Choroid plexus epithelial cell (primary cell): ENCODE results near the gene KCNQ5.

Experiments used
- DNase-seq: peaks from one replicate; pipeline ENCODE4 v3.0.0-alpha.2; 2010; ENCODE audit warnings: low read depth
- H3K4me3 ChIP-seq: 2 replicates; pipeline ENCODE4 v1.5.1; 2011; ENCODE audit warnings: low read depth, mild to moderate bottlenecking, control low read depth, low read length, moderate library complexity
- TF ChIP-seq, protein P1 (sequence below): conservative IDR thresholded peaks from 2 replicates; pipeline ENCODE4 v1.5.1; 2011; ENCODE audit warnings: low read depth, mild to moderate bottlenecking, control low read depth, inconsistent platforms, low read length, moderate library complexity

KCNQ5 gene

DNA sequence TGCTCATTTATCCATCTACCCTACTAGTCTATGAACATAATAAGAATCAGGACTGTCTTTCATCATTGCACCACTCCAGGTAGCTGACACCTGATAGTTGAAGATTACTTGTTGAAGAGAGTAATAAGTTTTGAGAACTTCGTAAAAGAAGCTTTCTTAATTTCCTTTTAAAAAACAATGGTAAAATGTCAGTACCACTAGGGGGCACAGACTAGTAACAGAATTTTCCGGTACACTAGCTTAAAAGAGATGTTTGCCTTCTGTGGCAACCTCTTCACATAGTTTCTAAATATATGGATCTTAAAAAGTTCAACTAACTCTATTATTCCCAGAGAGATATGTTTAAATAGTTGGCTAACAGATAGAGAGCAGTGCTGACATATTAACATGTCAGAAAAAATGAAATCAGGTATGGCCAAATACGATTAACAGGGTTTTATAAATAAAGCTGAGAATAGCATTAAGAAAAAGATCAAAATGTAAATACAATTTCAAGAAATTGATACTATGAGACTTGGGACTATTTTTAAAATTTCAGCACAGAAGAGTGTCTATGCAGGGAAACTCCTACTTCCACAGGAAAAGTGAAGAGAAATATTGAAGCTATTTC lies 5.4 kb upstream of the KCNQ5 start:
- TF ChIP-seq, protein P1, sequence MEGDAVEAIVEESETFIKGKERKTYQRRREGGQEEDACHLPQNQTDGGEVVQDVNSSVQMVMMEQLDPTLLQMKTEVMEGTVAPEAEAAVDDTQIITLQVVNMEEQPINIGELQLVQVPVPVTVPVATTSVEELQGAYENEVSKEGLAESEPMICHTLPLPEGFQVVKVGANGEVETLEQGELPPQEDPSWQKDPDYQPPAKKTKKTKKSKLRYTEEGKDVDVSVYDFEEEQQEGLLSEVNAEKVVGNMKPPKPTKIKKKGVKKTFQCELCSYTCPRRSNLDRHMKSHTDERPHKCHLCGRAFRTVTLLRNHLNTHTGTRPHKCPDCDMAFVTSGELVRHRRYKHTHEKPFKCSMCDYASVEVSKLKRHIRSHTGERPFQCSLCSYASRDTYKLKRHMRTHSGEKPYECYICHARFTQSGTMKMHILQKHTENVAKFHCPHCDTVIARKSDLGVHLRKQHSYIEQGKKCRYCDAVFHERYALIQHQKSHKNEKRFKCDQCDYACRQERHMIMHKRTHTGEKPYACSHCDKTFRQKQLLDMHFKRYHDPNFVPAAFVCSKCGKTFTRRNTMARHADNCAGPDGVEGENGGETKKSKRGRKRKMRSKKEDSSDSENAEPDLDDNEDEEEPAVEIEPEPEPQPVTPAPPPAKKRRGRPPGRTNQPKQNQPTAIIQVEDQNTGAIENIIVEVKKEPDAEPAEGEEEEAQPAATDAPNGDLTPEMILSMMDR, result peak; percentile 66
- peak; percentile 70 for DNase-seq
- no peak overlapping the region for H3K4me3 ChIP-seq

DNA sequence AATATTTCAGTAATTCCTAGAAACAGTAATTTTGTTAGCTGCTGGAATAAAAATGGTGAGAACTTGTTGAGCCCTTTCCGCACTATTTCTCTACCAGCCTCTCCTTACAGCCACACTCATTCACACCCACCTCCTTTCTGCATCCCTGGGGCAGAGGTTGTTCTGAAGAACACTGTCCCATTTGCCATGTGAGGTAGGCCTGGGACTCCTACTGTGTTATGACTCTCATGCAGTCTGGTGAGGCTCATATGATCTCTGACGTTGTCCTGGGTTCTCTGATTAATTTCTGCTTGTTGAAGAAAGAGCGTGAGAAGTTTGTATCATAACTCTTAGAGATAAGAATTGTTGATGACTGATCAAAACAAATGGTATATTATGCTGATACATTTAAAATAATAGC lies 4.1 kb upstream of the KCNQ5 start:
- no peak overlapping the region for H3K4me3 ChIP-seq
- TF ChIP-seq, protein P1, result no peak
- DNase-seq, result no peak

DNA sequence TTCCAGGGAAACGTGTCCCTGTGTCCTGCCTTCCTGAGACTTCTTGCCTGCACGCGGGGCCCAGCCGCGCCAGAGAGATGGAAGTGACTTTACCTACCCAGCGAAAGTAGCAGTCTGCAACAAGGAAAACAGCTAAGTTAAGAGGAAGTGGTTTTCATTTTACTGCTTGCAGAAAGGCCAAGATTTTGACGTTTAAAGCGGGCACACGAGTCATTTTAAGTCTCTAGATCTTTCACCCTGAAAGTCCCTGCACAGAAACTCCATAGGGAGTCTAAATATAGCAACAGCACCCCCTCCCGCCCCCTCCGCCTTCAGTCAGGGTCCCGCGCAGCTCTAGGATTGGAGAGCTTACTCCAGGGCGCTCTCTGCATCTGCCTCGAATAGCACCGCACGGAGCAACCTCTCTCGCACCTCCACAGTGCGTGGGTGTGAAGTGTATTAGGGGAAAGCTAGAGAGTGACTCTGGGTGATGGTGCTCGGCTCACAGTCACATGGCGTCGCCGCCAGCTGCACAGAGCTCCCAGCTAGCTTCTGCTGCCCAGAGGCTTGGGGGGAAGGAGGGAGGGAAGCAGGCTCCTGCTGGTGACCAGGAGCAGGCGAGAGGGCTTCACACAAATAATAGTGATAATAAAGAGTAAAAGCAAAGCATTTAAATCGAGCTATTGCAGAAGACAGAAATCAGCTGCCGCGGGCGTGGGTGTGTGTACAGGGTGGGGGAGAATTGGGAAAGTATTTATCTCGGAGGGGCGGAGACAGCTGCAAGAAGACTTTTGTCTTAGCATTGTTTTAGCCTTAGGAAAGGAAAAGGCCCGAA lies 1.8 kb upstream of the KCNQ5 start:
- H3K4me3 ChIP-seq, result peak overlapping the region; percentile 30
- DNase-seq, result peak; percentile 14

DNA sequence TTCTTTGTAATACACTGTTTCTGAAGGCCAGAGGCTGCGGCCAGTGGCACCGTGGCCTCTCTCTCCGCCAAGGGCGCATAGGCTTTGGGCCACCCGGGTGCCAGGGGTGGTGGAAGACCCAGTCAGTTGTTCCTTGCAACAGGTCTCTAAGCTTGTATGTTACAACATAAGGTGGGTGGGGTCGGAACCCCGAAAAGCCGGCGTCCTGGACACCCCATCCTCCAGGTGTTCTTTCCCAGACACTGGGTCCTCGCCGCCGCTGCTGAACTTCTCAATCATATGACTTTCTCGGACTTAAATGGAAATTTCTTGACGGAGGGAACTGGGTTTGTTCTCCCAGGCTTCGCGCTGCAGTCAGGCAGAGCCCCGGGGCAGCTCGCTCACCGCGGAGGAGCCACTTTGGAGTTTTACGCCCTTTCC lies 983 bp upstream of the KCNQ5 start:
- peak; percentile 8 for DNase-seq
- no peak overlapping the region for H3K4me3 ChIP-seq
- TF ChIP-seq, protein P1, result no peak

More for the DNA sequence above, 1.8 kb upstream of the KCNQ5 start:
- TF ChIP-seq, protein P1, result no peak

DNA sequence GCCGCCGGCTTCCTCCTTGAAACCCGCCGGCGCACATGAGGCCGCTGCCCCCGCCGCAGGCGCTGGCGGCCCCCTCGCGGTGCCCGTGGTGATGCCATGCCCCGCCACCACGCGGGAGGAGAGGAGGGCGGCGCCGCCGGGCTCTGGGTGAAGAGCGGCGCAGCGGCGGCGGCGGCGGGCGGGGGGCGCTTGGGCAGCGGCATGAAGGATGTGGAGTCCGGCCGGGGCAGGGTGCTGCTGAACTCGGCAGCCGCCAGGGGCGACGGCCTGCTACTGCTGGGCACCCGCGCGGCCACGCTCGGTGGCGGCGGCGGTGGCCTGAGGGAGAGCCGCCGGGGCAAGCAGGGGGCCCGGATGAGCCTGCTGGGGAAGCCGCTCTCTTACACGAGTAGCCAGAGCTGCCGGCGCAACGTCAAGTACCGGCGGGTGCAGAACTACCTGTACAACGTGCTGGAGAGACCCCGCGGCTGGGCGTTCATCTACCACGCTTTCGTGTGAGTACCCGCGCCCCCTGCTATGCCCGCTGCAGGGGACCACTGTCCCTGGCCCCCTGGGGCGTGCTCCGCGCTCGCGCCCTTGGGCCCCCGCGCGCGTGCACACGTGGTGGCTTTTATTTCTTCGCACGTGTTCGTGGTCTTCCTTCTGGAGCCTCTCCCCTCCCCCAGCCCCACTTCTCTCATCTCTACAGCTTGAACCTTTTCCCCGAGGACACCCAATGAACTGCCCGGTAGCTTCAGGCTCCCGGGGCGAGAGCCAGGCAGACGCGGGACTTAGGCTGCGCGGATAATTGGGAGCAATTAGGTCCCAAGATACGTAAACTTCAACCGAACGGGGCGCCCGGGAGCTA lies 453 bp downstream of the KCNQ5 start:
- H3K4me3 ChIP-seq, result peak overlapping the region; percentile 36
- peak; percentile 7 for DNase-seq
- TF ChIP-seq, protein P1, result no peak

DNA sequence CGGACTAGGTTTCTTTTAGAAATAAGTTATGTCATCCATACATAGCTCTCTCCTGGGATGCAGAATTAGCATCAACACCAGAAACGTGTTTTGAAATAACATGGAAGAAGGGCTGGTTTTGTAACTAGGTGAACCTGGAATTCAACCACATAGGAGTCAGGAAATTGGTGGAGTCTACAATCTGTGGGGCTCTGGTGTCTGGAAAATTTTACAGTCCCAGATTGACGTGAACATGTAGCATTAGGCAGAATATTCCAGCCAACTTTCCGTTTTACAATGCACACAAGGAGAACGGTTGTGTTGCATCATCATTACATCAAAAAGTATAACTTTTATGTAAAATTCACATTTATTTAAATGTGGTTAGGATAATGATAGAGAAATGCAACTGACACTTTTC lies 1.9 kb downstream of the KCNQ5 start:
- TF ChIP-seq, protein P1, result no peak
- no peak for DNase-seq
- H3K4me3 ChIP-seq, result no peak overlapping the region
